Activated CD4-positive, alpha-beta T cell treated with anti-CD3 and anti-CD28 coated beads, Interleukin-2, amount 10 ng/mL, durations not matched to agents 24 days and 14 days (primary cell): ENCODE data around the gene CFAP221. TPM values are rescaled to one million over a fixed set of nuclear protein-coding genes. Genes with fewer than 3 reads are reported as not detected.

Source experiments
- DNase-seq: peaks from one replicate; pipeline ENCODE4 v3.0.0; 2022
- H3K27ac Mint-ChIP-seq: one replicate; pipeline ENCODE4 v1.8.0; 2022; ENCODE audit warnings: mild to moderate bottlenecking, mixed read lengths
- H3K27me3 Mint-ChIP-seq: one replicate; pipeline ENCODE4 v1.8.0; 2022; ENCODE audit warnings: mixed read lengths
- H3K36me3 Mint-ChIP-seq: one replicate; pipeline ENCODE4 v1.8.0; 2022; ENCODE audit warnings: low read depth, mild to moderate bottlenecking, mixed read lengths
- H3K4me1 Mint-ChIP-seq: one replicate; pipeline ENCODE4 v1.8.0; 2021; ENCODE audit warnings: mixed read lengths
- H3K4me3 Mint-ChIP-seq: one replicate; pipeline ENCODE4 v1.8.0; 2022; ENCODE audit warnings: mild to moderate bottlenecking, moderate library complexity, mixed read lengths
- H3K9me3 Mint-ChIP-seq: one replicate; pipeline ENCODE4 v1.8.0; 2021; ENCODE audit warnings: mixed read lengths
- intact Hi-C: fragments of 100-400 bp; cut with micrococcal nuclease; formaldehyde crosslinking; loops from one replicate; pipeline ENCODE4 v1.15.1; 2023
- total RNA-seq: library from RNA; stranded (reverse); gene quantifications from 2 replicates; pipeline ENCODE4 v1.2.3, GENCODE V29; 2022

CFAP221 gene
- total RNA-seq, 1 donor from 2014 or later: not detected

DNA sequence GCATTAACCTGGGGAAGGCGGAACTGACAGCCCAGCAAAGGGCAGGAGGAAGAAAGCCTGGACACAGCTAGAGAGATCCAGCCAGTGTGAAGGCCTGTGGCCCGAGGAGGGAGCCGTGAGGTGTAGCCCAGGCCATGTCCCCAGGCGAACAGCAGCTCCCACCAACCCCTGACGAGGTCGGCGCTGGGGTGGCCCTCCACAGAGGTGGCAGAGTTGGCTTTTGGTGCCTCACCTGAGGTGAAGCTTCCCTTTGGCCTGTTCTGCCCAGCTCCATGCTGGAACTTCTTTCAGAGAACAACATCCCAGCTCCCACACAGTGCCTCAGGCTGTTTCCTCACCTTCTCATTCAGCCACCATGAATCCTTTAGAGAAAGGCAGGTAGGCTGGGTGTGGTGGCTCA, 148.1 kb downstream of the CFAP221 start:
- no peak overlapping the region for H3K27ac Mint-ChIP-seq
- H3K4me1 Mint-ChIP-seq: peaks cover 4% of the 10 kb centered on the region
- H3K4me3 Mint-ChIP-seq: no peak overlapping the region
- peaks cover 8% of the 10 kb centered on the region for H3K36me3 Mint-ChIP-seq
- no peaks in the 10 kb centered on the region for H3K9me3 Mint-ChIP-seq
- no peaks in the 10 kb centered on the region for H3K27me3 Mint-ChIP-seq
- no peak for DNase-seq
- intact Hi-C loops: no loop called here

DNA sequence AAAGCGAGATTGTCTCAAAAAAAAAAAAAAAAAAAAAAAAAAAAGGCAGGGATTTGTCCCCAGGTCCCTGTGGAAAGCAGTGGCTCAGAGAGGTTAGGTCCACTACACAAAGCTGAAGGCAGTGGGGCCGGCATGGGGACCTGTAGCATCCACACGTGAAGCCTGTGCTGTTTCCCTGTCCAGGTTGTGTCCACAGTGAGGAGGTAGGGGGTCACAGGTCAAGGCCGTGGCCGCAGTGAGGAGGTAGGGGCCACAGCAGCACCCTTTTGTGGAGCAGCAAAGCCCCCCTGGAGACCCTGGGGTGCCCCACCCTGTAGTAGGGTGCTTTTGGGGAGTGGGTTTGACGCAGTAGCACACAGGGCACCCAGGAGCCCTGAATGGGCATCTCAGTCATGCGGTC, 148.7 kb downstream of the CFAP221 start:
- Mint-ChIP-seq H3K36me3 (peaks cover 5% of the 10 kb centered on the region), H3K4me3 (no peak overlapping the region), H3K27ac (no peak overlapping the region), H3K4me1 (peaks cover 9% of the 10 kb centered on the region), H3K27me3 (no peaks in the 10 kb centered on the region), H3K9me3 (no peaks in the 10 kb centered on the region)
- intact Hi-C loops: no loop called here
- no peak for DNase-seq

DNA sequence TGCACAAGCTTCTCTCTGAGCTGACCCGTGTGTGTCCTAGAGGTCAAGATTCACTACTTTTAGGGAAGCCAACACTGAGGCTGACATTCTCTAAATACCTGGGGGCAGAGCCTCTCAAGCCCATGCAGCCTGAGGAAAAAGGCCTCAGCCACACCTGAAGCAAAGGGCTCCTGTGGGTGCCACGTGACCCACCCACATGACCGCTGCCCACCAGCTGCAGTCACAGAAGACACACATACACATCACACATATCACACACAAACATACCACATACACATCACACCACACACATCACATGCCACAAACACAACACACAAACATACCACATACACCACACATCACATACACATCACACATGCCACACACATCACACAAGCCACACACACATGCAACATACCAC, 149.3 kb downstream of the CFAP221 start:
- peaks cover 12% of the 10 kb centered on the region for H3K4me1 Mint-ChIP-seq
- no peak overlapping the region for H3K4me3 Mint-ChIP-seq
- no peak overlapping the region for H3K27ac Mint-ChIP-seq
- no peaks in the 10 kb centered on the region for H3K9me3 Mint-ChIP-seq
- peaks cover 5% of the 10 kb centered on the region for H3K36me3 Mint-ChIP-seq
- DNase-seq: no peak
- H3K27me3 Mint-ChIP-seq: no peaks in the 10 kb centered on the region
- intact Hi-C loops: no loop called here

DNA sequence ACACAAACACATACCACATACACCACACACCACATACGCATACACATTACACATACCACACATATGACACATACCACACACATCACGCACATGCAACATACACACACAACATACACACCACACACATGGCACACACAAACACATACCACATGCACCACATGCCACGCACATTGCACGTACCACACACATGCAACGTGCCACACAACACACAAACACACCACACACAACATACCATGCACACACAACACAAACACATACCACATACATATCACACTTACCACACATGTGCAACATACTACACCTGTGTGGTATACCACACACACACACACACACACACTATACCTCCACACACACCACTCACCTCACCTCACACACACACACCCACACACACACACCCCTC, 149.7 kb downstream of the CFAP221 start:
- no peak overlapping the region for H3K4me3 Mint-ChIP-seq
- no peak for DNase-seq
- no peaks in the 10 kb centered on the region for H3K27me3 Mint-ChIP-seq
- no peak overlapping the region for H3K27ac Mint-ChIP-seq
- intact Hi-C loops: no loop called here
- H3K36me3 Mint-ChIP-seq: peaks cover 5% of the 10 kb centered on the region
- no peaks in the 10 kb centered on the region for H3K9me3 Mint-ChIP-seq
- peaks cover 12% of the 10 kb centered on the region for H3K4me1 Mint-ChIP-seq

DNA sequence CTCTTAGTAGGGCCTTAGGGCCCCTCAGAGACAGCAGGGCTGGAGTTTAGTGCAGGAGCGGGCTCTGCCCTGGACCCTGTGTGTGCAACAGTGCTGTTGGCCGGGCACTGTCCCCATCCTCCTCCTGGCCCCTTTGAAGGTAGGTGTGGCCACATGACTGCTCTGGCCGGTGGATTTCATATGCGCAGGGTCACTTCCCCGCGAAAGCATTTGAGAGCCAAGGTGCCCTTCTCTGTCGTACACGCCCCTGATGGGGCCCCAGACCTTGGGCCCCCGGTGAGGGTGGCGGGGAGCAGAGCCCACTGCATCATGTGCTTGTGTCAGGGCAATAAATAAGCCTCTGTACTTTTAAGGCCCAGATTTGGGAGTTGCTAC, 150.2 kb downstream of the CFAP221 start:
- H3K27me3 Mint-ChIP-seq: no peaks in the 10 kb centered on the region
- DNase-seq: no peak
- H3K4me1 Mint-ChIP-seq: peaks cover 12% of the 10 kb centered on the region
- H3K27ac Mint-ChIP-seq: no peak overlapping the region
- intact Hi-C loops: no loop called here
- peaks cover 2% of the 10 kb centered on the region for H3K36me3 Mint-ChIP-seq
- H3K4me3 Mint-ChIP-seq: no peak overlapping the region
- no peaks in the 10 kb centered on the region for H3K9me3 Mint-ChIP-seq

DNA sequence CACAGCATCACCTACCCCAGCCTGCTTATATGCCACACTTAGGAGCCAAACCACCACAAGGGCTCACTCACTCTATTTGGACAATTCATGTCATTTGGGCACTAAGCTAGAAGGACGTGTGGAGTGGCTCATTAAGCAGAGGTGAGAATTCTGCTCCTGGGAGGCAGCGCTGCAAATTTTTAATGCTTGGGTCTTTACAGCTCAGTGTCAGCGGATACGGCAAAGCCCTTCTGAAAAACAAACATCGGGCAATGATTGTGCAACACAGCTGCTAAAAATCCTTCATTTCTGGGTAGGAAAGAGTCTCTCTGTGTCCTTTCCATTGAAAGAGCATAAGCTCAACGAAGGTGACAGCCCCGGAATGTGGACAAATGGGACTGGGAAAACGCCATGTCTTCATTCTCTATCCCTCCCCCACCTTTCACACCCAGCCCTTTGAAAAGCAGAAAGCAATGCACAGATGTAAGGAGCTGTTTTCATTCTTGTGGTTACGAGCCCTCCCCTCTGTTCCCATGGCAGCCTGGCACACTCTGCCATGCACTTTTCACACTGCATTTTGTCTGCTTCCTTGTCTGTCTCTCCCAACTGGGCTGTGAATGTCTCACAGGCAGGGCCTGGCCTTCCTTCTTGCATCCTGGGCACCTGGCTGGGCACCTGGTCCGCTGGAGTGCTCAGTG, 150.7 kb downstream of the CFAP221 start:
- intact Hi-C loops: no loop called here
- H3K4me3 Mint-ChIP-seq: no peak overlapping the region
- no peak for DNase-seq
- peaks cover 2% of the 10 kb centered on the region for H3K36me3 Mint-ChIP-seq
- no peak overlapping the region for H3K27ac Mint-ChIP-seq
- peaks cover 12% of the 10 kb centered on the region for H3K4me1 Mint-ChIP-seq
- no peaks in the 10 kb centered on the region for H3K27me3 Mint-ChIP-seq
- no peaks in the 10 kb centered on the region for H3K9me3 Mint-ChIP-seq

DNA sequence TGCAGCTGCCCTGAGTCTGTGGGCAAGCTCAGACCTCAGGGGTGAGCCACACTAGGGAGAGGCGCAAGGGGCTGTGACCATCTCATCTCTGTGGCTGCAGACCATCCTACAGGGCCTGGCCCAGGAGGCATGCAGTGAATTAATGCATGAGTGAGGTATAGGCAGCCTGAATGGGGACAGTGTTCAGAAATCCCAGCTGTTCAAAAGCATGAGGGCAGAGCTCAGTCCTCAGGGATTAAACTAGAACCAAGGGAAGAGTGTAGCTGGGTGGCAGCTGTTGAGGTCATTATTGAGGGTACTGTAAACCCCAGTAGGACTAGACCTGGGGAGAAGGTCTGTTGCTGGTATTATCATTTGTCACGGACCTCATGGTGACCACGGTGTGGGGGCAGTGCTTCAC, 151.8 kb downstream of the CFAP221 start:
- no peaks in the 10 kb centered on the region for H3K27me3 Mint-ChIP-seq
- no peak overlapping the region for H3K4me3 Mint-ChIP-seq
- peaks cover 12% of the 10 kb centered on the region for H3K4me1 Mint-ChIP-seq
- H3K9me3 Mint-ChIP-seq: no peaks in the 10 kb centered on the region
- no peak overlapping the region for H3K27ac Mint-ChIP-seq
- no peak for DNase-seq
- H3K36me3 Mint-ChIP-seq: no peaks in the 10 kb centered on the region
- intact Hi-C loops: loop anchor here (2.0 kb wide), 1 partner anchor 17 kb away; the partner anchor contains the start of gene TMEM177

DNA sequence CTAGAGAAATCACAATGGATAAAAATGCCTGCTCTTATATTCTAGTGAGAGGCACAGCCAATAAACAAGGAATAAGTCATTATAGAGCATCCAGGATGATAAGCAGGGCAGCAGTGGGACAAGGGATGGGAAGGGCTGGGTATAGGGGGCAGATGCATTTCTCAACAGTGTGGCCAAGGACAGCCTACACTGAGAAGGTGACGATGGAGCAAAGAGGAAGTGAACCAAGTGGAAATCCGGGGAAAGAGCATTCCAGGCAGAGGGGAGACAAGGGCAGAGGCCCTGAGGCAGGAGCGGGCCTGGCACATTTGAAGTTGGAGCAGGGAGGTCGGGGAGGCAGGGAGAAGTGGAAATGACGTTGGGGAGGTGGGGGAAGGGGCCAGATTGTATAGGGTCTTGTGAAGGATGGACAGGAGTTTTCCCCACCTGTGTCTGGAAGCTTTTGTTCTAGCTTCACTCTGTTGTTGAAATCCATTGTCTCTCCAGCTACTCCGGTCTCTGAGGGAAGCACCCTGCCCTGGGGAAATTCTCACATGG, 152.3 kb downstream of the CFAP221 start:
- H3K4me3 Mint-ChIP-seq: no peak overlapping the region
- H3K4me1 Mint-ChIP-seq: peaks cover 12% of the 10 kb centered on the region
- intact Hi-C loops: loop anchor here (2.0 kb wide), 1 partner anchor 18 kb away; the partner anchor contains the start of gene TMEM177
- no peak for DNase-seq
- no peak overlapping the region for H3K27ac Mint-ChIP-seq
- no peaks in the 10 kb centered on the region for H3K27me3 Mint-ChIP-seq
- H3K9me3 Mint-ChIP-seq: no peaks in the 10 kb centered on the region
- H3K36me3 Mint-ChIP-seq: no peaks in the 10 kb centered on the region

DNA sequence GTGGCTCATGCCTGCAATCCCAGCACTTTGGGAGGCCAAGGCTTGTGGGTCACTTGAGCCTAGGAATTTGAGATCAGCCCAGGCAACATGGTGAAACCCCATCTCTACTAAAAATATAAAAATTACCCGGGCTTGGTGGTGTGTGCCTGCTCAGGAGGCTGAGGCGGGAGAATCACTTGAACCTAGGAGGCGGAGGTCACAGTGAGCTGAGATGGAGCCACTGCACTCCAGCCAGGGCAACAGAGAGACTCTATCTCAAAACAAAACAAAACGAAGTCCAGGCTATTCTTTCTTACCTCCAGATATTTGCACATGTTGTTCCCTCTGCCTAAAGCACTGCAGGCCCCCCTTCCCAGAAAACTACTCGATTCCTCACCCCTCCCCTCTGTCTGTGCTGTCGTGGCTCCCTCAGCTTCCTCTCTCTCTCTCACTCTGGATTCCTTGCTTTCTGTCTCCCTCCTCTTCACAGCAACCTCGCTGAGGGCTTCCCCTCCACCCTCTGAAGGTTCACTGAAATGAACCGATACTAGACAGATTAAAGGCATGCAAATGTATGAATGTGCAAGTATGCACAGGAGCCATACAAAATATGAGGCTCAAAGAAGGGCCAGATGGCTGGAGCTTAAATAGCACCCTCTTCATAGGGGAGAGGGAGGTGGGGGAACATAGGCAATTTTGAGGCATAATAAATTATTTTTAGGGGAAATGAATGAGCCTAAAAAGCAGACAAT, 153.2 kb downstream of the CFAP221 start:
- peak overlapping the region; percentile 30 for H3K4me3 Mint-ChIP-seq
- H3K4me1 Mint-ChIP-seq: peaks cover 12% of the 10 kb centered on the region
- DNase-seq: no peak
- H3K27ac Mint-ChIP-seq: peak overlapping the region; percentile 6
- no peaks in the 10 kb centered on the region for H3K9me3 Mint-ChIP-seq
- H3K36me3 Mint-ChIP-seq: no peaks in the 10 kb centered on the region
- no peaks in the 10 kb centered on the region for H3K27me3 Mint-ChIP-seq
- intact Hi-C loops: loop anchor here (2.0 kb wide), 1 partner anchor 19 kb away; the partner anchor contains the start of gene TMEM177

DNA sequence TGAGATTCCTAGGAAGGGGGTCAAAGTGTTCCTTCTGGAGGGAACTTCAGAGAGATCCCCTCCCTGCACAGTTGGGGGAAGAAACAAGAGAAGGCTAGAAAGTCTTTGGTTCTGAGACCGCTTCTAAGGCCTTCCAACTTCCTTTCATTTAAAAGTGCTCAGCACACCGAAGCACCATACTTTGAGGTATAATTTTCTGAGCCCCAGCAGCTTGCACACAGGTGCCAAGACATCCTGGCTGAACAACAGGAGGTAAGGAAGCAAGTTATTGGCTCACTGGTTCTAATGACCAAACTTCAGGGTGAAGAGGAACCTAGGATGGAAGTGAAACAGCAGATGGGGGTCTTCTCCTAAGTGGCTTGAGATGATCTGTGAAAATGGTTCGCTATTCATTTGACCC, 154.0 kb downstream of the CFAP221 start:
- H3K36me3 Mint-ChIP-seq: no peaks in the 10 kb centered on the region
- H3K27ac Mint-ChIP-seq: no peak overlapping the region
- H3K27me3 Mint-ChIP-seq: no peaks in the 10 kb centered on the region
- no peak for DNase-seq
- H3K9me3 Mint-ChIP-seq: no peaks in the 10 kb centered on the region
- peaks cover 13% of the 10 kb centered on the region for H3K4me1 Mint-ChIP-seq
- no peak overlapping the region for H3K4me3 Mint-ChIP-seq
- intact Hi-C loops: no loop called here

DNA sequence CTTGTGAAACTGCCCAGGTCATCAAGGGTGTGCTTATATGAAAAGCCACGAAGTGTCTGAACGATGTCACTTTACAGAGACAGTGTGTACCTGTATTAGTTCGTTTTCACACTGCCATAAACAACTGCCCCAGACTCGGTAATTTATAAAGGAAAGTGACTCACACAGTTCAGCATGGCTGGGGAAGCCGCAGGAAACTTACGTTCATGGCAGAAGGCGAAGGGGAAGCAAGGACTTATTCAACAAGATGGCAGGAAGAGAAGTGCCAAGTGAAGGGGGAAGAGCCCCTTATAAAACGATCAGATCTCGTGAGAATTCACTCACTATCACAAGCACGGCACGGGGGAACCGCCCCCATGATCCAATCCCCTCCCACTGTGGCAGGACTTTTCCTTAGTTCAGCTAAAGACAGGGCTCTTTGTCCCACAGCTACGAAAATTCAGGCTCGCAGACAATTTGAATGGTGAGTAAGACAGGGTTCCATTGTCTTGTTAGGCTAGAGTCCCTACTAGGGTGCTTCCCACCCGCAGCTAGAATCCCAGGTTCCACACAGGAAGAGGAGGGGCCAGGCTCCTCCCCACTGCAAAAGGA, 154.9 kb downstream of the CFAP221 start:
- intact Hi-C loops: no loop called here
- H3K4me1 Mint-ChIP-seq: peaks cover 13% of the 10 kb centered on the region
- H3K9me3 Mint-ChIP-seq: no peaks in the 10 kb centered on the region
- no peak overlapping the region for H3K4me3 Mint-ChIP-seq
- no peak for DNase-seq
- no peaks in the 10 kb centered on the region for H3K27me3 Mint-ChIP-seq
- H3K36me3 Mint-ChIP-seq: no peaks in the 10 kb centered on the region
- no peak overlapping the region for H3K27ac Mint-ChIP-seq

DNA sequence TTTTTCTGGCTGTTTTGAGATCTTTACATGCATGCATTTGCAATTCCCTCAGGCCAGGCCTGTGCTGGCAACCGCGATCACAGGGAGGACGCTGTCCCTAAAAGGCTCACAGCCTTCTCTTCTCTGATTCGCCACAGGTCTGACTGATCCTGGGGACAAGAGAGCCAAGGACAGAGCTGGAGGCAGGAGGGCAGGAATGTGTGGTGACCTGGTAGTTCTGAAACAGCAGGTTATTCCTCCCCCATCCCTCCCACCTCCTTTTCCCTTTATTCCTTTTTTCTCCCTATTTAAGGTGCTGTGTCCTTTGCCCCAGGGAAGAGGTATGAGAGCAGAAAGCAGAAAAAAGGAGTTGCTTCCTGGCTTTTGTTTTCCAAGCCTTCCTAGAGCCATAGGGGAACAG, 156.6 kb downstream of the CFAP221 start:
- Mint-ChIP-seq H3K4me1 (peaks cover 15% of the 10 kb centered on the region), H3K4me3 (no peak overlapping the region), H3K27ac (no peak overlapping the region), H3K36me3 (peaks cover 2% of the 10 kb centered on the region), H3K9me3 (peaks cover 5% of the 10 kb centered on the region), H3K27me3 (no peaks in the 10 kb centered on the region)
- intact Hi-C loops: loop anchor here (5.0 kb wide), 1 partner anchor 311 kb away; the partner anchor contains the start of gene EPB41L5
- DNase-seq: no peak

DNA sequence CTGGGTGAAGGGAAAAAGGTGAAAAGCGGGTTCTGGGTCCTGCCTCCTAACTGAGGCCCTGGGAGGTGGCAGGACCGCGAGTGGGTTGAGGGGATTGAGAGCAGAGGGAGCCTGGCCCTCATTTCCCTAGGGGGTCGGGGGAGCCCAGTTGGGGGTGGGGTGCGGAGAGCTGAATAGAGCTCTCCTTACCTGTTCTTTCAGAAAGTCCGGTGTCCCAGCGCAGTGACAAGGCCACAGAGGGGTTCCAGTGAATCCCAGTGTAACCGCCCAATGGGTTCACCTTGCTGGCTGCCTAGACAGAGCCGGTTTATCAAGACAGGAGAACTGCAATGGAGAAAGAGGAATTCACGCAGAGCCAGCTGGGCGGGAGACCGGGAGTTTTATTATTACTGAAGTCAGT, 157.1 kb downstream of the CFAP221 start:
- H3K36me3 Mint-ChIP-seq: peaks cover 2% of the 10 kb centered on the region
- peaks cover 5% of the 10 kb centered on the region for H3K9me3 Mint-ChIP-seq
- DNase-seq: no peak
- intact Hi-C loops: loop anchor here (5.0 kb wide), 1 partner anchor 311 kb away; the partner anchor contains the start of gene EPB41L5
- no peaks in the 10 kb centered on the region for H3K27me3 Mint-ChIP-seq
- H3K4me3 Mint-ChIP-seq: no peak overlapping the region
- H3K4me1 Mint-ChIP-seq: peaks cover 15% of the 10 kb centered on the region
- no peak overlapping the region for H3K27ac Mint-ChIP-seq
